ENCODE results near the gene PCDHGC3.

Gene PCDHGC3

DNA sequence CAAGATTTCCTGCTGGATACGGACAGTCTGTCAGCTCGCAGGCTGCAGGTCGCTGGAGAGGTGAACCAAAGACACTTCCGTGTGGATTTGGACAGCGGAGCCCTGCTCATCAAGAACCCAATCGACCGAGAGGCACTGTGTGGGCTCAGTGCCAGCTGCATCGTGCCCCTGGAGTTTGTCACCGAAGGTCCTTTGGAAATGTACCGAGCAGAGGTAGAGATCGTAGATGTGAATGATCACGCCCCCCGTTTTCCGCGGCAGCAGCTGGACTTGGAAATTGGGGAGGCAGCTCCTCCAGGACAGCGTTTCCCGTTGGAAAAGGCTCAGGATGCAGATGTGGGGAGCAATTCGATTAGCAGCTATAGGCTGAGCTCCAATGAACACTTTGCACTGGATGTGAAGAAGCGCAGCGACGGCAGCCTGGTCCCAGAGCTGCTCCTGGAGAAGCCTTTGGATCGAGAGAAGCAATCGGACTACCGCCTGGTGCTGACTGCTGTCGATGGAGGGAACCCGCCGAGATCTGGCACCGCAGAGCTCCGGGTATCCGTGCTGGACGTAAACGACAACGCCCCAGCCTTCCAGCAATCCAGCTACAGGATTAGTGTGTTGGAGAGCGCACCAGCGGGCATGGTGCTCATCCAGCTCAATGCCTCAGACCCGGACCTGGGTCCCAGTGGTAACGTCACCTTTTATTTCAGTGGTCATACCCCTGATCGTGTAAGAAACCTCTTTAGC, 9.7 kb downstream of the PCDHGC3 start:
- no peak for DNase-seq (ENCODE audit: low spot score)

DNA sequence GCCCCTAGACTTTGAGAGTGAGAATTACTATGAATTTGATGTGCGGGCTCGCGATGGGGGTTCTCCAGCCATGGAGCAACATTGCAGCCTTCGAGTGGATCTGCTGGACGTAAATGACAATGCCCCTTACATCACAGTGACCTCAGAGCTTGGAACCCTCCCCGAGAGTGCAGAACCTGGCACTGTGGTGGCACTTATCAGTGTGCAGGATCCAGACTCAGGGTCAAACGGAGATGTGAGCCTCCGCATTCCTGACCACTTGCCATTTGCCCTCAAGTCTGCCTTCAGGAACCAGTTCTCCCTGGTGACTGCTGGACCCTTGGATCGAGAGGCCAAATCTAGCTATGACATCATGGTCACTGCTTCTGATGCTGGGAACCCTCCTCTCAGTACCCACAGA, 10.3 kb downstream of the PCDHGC3 start:
- no peak for DNase-seq (ENCODE audit: low spot score)

DNA sequence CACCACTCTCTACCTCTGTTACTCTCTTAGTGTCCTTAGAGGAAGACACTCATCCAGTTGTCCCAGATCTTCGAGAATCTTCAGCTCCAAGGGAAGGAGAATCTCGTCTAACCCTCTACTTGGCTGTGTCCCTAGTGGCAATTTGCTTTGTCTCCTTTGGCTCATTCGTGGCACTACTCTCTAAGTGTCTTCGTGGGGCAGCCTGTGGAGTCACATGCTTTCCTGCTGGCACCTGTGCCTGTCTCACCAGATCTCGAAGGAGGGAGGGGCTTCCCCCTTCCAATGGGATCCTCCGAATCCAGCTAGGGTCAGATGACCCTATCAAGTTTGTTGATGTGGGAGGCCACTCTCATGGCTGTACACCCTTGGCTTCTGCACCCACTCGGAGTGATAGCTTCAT, 11.4 kb downstream of the PCDHGC3 start:
- DNase-seq (ENCODE audit: low spot score): no peak

DNA sequence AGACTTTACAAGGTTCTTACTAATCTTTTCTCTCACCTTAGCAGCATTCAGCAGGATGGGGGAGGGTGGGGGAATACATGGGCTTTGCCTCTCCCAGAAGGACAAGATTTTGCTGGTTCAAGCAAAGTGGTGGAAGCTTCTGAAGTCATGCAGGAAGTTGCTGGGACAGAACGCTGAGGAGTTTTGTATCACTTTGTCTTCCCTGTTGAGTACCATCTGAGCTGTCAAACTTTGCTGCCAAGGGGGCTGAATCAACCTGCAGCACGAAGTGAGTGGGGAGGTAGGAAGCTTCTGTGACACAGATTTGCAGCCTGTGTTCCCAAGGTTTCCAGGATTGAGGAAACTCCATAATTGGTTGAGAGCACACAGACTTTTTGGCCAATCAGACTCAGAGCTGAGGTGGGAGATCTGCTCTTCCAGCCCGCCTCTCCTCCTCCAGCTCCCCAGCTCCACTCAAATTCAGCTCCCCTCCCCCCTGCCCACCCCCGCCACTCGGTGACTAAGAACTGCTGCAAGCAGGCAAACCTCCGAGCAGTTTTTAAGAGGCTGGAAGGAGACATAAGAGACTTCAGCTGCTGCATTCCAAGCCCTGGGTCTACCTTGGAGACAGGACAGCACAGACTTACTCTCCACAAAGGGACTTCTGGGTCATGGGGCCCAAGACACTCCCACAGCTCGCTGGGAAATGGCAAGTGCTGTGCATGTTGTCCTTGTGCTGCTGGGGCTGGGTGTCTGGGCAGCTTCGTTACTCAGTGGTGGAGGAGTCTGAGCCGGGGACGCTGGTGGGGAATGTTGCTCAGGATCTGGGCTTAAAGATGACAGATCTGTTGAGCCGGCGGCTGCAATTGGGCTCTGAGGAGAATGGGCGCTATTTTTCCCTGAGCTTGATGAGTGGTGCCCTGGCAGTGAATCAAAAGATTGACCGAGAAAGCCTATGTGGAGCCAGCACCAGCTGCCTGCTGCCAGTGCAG, 13.1 kb downstream of the PCDHGC3 start, which contains the start of gene PCDHGC5:
Gene PCDHGC5, plus strand, starts transcription at position 491 of the 971 bp plus-strand sequence. Its CDS starts 160 bp downstream, at position 651.
- DNase-seq (ENCODE audit: low spot score): no peak

DNA sequence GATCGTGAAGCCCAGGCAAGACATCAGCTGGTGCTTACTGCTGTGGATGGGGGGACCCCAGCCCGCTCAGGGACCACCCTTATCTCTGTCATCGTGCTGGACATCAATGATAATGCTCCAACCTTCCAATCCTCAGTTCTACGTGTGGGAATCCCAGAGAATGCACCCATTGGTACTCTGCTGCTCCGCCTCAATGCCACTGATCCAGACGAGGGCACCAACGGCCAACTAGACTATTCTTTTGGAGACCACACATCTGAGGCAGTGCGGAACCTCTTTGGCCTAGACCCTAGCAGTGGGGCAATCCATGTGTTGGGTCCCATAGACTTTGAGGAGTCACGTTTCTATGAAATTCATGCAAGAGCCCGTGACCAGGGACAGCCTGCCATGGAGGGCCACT, 14.1 kb downstream of the PCDHGC3 start:
- no peak for DNase-seq (ENCODE audit: low spot score)

DNA sequence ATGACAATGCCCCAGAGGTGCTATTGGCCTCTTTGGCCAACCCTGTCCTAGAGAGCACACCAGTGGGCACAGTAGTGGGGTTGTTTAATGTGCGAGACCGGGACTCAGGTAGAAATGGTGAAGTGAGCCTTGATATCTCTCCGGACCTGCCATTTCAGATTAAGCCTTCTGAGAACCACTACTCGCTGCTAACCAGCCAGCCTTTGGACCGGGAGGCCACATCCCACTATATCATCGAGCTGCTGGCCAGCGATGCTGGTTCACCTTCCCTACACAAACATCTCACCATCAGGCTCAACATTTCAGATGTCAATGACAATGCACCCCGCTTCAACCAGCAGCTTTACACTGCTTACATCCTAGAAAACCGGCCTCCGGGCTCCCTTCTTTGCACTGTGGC, 14.5 kb downstream of the PCDHGC3 start:
- no peak for DNase-seq (ENCODE audit: low spot score)

DNA sequence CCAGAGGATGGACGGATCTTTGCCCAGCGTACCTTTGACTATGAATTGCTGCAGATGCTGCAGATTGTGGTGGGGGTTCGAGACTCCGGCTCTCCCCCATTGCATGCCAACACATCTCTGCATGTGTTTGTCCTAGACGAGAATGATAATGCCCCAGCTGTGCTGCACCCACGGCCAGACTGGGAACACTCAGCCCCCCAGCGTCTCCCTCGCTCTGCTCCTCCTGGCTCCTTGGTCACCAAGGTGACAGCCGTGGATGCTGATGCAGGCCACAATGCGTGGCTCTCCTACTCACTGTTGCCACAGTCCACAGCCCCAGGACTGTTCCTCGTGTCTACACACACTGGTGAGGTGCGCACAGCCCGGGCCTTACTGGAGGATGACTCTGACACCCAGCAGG, 15.0 kb downstream of the PCDHGC3 start:
- DNase-seq (ENCODE audit: low spot score): no peak

DNA sequence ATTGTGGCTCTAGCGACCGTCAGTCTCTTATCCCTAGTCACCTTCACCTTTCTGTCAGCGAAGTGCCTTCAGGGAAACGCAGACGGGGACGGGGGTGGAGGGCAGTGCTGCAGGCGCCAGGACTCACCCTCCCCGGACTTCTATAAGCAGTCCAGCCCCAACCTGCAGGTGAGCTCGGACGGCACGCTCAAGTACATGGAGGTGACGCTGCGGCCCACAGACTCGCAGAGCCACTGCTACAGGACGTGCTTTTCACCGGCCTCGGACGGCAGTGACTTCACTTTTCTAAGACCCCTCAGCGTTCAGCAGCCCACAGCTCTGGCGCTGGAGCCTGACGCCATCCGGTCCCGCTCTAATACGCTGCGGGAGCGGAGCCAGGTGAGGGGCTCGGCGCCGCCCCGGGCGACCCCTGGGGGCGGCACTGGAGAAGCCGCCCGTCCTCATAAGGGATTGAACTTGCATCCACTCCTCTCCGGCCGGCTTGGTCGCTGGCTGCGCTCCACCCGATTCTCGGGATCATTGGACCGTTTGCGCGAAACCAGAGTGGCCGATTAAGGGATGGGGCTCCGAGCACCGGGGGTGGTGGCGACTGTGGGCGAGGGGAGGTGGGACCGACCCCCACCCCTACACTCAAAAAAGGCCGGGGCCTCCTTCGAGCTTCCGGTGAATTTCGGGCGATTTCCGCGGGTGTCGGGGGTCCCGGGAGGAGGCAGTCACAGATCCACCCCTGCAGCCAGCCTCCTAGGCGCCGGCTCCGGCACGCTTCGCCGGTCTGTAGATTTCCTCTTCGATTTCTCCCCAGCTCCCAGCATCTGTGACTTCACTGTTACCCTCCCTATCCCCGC, 15.8 kb downstream of the PCDHGC3 start:
- no peak for DNase-seq (ENCODE audit: low spot score)

DNA sequence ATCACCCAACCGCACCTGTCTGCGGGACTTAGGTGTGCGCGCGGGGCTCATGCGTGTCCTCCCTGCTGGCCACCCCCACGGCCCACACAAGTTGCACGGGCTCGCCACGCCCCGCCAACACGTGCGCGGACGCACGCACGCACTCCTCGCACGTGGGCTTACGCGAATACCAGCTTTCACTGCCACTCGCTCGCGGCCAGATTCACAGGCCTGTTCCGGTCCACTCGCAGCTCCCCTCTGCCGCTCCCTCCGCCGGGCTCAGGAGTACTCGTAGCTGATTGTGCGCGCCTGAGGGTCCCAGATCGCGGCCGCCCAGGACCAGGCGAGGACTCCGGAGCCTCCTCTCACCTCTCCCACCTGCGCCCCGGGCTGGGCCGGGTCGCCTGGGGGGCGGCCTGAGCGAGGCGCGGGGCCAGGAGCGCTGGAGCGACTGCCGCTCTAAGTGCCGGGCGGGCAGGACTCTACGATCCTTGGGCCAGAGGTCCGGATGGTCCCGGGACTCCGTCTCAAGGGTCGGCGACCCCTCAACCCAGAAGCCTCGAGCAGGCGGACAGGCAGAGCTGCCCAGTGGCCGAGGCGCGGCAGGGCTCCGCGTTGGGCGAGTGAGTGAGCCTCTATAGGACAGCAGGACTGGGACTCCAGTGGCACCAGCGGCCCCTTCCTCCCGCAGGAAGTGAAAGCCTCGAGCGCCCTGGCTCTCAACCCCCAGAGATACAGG, 16.6 kb downstream of the PCDHGC3 start:
- DNase-seq (ENCODE audit: low spot score): no peak

DNA sequence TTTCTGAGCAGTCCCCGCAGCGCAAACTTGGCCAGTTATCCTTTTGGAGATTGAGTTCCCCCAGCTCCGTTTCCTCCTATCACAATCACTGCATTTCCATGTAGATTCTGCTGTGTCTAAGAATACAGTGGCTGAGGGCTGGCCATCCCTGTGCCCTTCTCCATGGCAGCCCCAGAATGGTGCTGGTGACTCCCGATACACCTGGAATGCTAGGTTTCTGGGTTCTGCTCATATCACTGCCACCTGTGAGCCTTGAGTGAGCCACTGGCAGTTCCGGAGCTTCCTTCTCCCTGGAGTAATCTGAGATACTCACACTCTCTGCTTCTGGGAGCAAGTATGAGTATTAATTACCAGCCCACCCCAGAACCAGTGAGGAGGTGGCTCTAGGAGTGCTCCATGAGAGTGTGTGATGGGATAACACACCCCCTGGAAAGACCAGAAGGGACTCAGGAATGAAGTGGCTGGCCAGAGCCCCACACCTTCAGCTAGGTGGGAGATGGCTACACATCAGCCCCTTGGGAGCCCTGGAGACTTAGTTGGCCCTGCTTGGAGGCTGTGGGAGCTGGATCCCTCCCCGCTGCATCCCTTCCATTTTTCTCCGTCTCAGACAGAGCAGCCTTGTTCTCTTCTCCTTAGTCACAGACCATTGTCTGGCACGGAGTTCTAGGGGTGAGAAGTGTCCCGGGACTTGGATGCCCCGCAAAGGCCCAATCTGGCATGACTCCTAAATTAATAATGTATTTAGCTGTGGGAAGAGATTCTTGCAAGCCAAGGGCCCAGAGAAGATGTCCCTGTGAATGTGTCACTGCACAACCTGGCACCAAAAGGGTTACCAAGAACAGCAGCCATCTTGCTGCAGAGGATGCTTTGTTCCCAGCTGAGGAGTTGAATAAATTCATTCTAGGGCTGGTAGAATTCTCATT, 18.0 kb downstream of the PCDHGC3 start:
- no peak for DNase-seq (ENCODE audit: low spot score)

DNA sequence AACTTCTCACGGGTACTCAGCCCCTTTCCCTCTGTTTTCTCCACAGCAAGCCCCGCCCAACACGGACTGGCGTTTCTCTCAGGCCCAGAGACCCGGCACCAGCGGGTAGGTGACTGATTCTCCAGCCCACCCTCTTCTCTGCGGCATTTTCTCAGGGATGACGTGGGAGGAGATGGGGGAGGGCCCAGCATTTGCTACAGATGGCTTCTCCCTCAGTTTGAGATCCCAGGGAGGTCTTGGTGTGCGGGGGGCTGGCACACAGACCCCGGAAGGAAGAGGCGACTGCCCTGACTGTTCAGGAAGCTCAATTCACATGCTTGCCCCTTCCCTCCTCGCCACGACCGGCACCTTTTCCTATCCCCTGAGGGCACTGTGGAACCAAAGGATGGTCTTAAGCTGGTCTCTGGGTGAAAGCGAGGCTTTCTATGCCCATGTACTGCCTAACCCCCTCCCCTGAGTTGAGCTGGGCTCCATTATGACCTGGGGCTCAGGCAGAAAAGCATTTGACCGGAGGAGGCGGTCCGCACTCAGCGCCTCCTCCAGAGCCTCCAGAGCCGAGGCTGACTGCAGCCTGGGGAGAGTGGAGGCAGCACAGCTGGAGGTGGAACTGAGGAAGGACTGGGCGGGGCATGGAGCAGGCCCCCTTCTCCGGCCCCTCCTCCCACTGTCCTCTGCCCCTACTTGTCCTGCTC, 19.1 kb downstream of the PCDHGC3 start:
- no peak for DNase-seq (ENCODE audit: low spot score)

DNA sequence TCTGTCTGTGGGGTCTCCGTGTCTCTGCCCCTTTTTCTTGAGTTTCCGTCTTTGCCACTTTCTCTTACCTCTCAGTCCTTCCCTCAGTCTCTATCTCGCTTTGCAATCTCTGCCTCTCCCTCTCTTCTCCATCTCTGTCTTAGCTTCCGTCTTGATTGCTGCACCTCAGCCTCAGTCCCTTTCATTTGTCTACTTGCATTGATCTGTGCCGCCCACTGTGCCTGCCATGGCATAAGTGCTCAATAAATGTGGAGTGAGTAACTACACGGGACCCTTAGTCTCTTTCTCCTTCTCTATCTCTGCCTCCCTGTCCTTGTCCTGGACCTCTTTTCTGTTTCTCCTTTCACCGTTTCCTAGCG, 19.7 kb downstream of the PCDHGC3 start:
- DNase-seq (ENCODE audit: low spot score): no peak

DNA sequence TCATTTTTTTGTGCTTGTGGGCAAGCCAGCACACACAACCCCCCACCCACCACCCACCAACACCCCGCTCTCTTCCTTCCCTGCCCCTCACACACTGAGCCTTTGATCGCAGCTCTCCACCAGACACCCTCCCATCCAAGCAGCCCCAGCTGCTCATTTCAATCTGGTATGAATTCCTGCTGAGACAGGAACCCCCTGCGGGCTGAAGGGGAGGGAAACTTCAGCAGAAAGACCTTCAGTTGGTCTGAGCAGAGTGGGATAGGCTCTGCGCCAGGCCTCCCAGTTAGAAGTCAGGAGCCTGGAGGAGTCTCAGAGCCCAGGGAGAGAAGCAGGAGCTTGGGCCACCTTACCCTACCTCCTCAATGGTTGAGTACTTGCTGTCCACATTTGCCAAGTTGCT, 20.3 kb downstream of the PCDHGC3 start:
- DNase-seq (ENCODE audit: low spot score): no peak

DNA sequence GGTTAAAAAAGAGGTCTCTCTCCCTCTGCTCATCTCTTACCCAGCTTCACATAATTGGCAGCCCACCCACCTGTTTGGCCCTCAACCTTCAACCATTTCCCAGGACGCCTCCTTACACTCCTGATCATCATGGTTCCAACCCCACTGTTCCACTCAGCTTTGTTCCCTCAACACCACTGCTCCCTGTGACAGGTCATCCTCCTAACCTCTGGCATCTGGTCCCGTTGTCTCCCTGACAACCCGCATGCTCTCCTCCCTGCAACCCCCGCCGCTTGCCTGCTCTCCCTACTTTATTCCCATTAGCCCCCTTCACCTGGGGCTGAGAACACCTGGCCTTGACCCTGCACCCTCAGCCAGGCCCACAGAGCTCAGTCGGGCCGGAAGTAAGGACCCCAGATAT, 26.0 kb downstream of the PCDHGC3 start:
- DNase-seq (ENCODE audit: low spot score): no peak

DNA sequence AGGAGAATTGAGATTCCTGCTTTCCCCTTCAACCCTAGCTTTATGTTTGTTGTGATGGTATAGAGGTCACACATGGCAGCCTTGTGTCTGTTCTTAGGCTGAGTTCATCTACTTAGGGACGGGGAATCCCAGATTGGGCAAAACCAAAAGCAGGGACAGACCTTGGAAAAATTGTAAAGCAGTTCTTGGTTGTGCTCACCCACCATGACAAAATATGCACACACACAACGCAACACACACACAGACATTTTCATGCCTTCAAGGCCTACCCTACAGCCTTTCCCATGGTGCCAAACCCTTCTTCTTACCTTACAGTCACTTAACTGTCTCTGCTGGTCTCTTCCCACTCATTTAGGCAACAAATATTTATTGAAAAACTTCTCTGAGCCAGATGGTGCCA, 27.9 kb downstream of the PCDHGC3 start:
- no peak for DNase-seq (ENCODE audit: low spot score)

DNA sequence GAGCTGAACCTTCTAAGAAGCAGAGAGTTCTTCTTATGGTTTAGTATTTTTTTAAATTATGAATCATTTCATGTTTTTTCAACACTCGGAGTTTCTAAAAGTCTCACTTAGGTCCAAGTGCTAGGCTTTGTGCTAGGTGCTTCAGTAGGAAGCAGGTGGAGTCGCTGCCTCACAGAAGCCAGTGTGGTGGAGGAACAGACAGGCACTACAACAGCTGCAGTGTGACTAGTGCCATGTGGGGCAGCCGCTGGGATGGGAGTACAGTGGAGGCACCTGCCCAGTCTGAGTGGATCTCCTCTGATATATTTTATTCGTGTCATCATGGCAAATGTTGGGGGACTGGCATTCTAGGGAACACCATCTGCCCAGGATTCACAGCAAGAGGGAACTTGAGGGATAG, 28.4 kb downstream of the PCDHGC3 start:
- no peak for DNase-seq (ENCODE audit: low spot score)

DNA sequence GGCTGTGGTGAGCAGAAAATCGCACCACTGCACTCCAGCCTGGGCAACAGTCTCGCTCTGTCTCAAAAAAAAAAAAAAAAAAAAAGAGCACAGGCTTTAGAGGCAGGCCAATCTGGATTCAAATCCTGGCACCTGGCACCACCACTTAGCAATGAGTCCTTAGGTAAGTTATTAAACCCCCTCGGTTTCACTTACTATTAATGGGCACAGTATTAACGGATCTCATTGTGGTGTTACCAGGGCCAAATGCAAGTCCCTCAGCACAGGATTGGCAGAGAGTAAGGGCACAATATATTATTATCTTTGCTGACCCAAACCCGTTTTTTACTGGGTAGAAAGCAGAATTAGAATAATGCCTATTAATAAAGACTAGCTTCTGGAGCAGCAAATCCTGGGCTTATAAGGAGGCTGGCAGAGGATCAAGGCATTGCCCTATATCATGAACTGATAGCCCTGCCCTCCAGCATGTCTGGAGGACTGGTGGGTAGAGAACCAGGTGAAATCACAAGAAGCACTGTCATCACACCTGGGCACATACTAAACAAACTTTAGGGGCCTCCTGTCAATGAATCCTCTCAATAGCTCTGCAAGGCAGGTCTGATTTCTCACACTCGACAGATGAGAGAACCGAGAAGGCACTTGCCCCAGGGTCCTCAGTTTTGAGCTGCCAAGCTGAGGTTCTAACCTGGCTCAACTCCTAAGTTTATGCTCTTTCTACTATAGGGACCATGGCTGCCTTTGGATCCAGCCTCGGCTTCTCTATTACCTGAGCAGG, 30.8 kb downstream of the PCDHGC3 start:
- DNase-seq (ENCODE audit: low spot score): no peak

DNA sequence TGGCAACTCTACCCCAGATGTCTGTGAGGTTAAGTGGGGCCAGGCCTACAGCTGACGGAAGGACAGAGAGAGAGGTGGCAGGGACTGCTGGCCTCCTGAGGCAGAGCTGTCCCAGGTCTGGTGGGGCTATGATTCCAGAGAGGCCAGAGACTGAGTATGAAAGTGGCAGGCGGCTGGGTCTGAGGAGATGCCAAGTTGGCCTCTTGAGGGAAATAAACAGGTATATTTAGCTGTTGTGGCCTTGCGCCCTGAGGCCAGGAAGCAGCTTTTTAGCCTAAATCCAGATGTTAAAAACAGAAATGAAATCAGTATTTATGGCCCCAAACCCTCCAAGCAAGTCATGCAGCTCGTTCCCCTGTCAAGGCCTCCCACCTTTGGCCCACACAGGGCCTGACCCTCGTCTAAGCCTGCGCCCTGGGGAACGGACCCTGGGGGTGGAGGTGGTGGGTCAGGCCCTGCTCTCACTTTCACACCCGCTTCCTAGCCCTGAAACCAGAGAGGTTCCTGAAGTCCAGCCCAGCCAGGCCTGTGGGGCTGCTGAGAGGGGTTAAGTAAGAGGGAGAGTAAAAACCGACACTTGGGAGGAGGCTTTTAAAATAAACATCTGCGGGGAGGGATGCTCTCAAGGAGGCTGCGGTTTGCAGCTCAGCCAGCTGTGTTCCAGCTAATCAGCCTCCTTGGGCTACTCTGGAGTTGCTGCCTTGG, 31.8 kb downstream of the PCDHGC3 start:
- DNase-seq (ENCODE audit: low spot score): no peak

DNA sequence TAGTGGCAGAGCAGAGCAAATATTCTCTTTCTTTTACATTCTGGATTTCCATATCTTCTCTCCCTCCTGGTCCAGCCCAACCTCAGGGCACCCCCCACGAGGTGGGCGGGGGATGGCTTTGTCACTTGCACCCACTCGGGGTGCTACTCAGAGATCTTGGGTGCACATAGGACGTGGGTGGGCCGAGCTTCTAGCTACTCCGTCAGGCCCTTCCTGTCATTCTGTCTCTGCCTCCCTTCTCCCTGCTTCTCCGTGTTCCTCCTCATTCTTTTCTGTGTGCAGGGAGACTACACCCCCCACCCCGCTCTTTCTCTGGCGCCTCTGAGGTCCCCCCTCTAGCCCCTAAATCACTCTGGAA, 32.7 kb downstream of the PCDHGC3 start:
- no peak for DNase-seq (ENCODE audit: low spot score)
